PFSK-1 (cell line): ENCODE data around the gene UTP4.
A peak's percentile ranks its signal among the peaks of the same experiment; 100 is the strongest.

ENCODE experiments used
- FOXP2 ChIP-seq: optimal IDR thresholded peaks from 2 replicates; pipeline ENCODE3; 2011; ENCODE audit warnings: borderline replicate concordance, control low read depth, inconsistent platforms; ENCODE audit not compliant: insufficient read depth; ENCODE audit errors: extremely low read length, extremely low read depth
- POLR2AphosphoS5 ChIP-seq: IDR thresholded peaks from 2 replicates; pipeline ENCODE4 v1.6.1; 2012; ENCODE audit warnings: low read depth, mild to moderate bottlenecking, control low read depth, low read length, moderate library complexity
- REST ChIP-seq, 2 experiments: IDR thresholded peaks; 2 replicates each; pipeline versions ENCODE4 v1.6.1 to v1.8.0; 2011 to 2012; ENCODE audit warnings: low read depth in 2 of 2, low read length in 2 of 2, control low read depth in 1 of 2, inconsistent platforms in 1 of 2, mild to moderate bottlenecking in 1 of 2, moderate library complexity in 1 of 2; ENCODE audit not compliant: insufficient read depth in 1 of 2
- SIN3A ChIP-seq: IDR thresholded peaks from 2 replicates; pipeline ENCODE4 v1.6.1; 2012; ENCODE audit warnings: mild to moderate bottlenecking, low read length, moderate library complexity, borderline replicate concordance; ENCODE audit not compliant: insufficient read depth
- TAF1 ChIP-seq: IDR thresholded peaks from 2 replicates; pipeline ENCODE4 v1.6.1; 2012; ENCODE audit warnings: low read length, control low read depth, borderline replicate concordance; ENCODE audit not compliant: insufficient read depth

The UTP4 gene

GRCh38 chr16:69100071-69100691, 32.3 kb upstream of the UTP4 start:
- no peak for TF ChIP-seq FOXP2
- TF ChIP-seq SIN3A = no peak
- no peak for TF ChIP-seq POLR2AphosphoS5
- no peak for TF ChIP-seq TAF1
- no peak for TF ChIP-seq REST (IDR thresholded peaks at IDR 0.05; ENCODE audit: insufficient read depth in 1 of 2, low read depth in 2 of 2, low read length in 2 of 2)

- TF ChIP-seq FOXP2 = no peak
- TF ChIP-seq REST (IDR thresholded peaks at IDR 0.05; ENCODE audit: insufficient read depth in 1 of 2, low read depth in 2 of 2, low read length in 2 of 2) = no peak
- no peak for TF ChIP-seq TAF1
- peak; percentile 66; the same call in 1 of the 2 replicates for TF ChIP-seq SIN3A
- TF ChIP-seq POLR2AphosphoS5 = peak; percentile 21; the same call in 1 of the 2 replicates
Observed at GRCh38 chr16:69105501-69106361, 26.7 kb upstream of the UTP4 start, which contains the start of gene HAS3. Gene HAS3 (plus strand): TSS chr16:69105653. CDS start chr16:69109396, 3,743 bp downstream.

DNA sequence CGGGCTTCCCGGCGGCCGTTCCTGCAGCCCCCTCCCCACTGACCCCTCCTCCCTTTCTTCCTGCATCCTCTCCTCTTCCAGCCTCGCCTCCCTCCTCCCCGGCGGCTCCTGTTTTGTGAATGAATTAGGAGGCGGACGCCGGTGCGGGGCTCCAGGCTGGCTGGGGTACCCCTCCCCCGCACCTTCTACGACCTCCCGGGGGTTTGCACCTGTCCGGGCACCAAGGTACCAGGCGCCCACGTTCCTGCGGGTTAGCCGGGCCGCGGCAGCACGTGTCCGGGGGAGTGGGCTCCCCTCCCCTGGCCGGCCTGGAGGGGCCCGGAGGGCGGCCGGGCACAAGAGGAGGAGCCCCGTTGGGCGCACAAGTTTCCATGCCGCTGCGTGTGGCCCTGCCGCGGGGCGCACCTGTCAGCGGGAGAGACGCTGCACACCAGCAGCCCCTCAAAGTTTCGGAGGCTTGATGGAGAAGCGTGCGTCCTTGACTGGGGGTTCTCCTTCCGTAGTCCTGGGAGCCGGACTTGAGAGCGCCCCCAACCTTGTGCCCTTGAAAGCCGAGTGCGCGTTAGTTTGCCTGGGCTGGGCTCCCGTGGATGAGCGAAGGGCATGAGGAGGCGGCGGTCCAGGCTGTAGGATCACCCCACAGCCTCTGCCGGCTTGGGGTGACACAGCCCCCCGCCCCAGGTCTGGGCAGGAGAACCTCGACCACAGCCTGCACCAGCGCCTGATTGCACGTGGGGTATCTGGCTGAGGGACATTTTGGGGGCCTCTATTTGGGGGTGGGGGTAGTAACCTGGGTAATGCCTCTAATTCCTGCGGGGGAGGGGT, 25.7 kb upstream of the UTP4 start:
- TF ChIP-seq TAF1 = no peak
- TF ChIP-seq POLR2AphosphoS5 = no peak
- no peak for TF ChIP-seq SIN3A

GRCh38 chr16:69107316-69107962, 25.0 kb upstream of the UTP4 start:
- TF ChIP-seq TAF1 = no peak
- TF ChIP-seq FOXP2 = no peak
- no peak for TF ChIP-seq POLR2AphosphoS5
- no peak for TF ChIP-seq SIN3A

DNA sequence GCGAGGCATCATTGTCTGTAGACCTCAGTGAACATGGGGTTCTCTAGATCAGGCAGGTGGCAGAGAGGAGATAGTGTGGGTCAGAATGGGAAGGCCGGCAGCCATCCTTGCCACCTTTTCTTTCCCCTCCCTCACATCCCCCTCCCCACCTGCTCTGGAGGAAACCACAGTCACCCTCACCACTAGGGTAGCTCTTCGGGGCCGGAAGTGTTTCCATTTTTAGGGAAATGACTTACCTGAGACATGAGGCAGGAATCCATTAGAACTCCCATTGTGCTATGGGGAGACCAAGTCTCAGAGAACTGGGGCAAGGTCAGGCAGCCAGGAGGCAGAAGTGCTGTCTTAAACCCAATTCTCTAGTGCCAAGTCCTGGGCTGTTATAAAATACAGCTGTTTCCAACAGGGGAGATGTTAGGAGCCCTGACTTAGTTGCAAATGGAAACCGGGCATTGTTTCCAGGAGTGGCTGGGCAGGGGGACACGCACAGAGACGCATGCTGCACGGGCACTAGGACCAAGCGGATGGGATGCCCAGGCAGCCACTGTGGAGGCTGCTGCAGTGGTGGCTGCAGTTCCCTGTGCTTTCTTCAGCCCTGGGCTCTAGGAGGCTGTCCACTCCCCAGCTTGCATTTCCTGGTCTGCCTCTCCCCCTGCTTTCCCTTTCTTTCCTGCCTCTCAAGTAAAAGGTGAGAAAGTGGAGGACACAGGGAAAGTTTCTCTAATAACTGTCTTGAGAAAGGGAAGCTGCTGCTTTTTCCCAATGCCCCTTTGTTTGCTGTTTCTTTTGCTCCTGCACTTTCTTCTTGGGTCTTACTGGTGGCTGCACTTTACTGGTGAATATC, 24.2 kb upstream of the UTP4 start:
- TF ChIP-seq POLR2AphosphoS5 (no peak), TAF1 (no peak), FOXP2 (no peak), SIN3A (no peak), REST (IDR thresholded peaks at IDR 0.05; ENCODE audit: insufficient read depth in 1 of 2, low read depth in 2 of 2, low read length in 2 of 2) (no peak)
